K562 (cell line): ENCODE results near the gene ATP5ME. TPM values are rescaled to one million over a fixed set of nuclear protein-coding genes. Genes with fewer than 3 reads are reported as not detected.
A peak's percentile ranks its signal among the peaks of the same experiment; 100 is the strongest.

ENCODE experiments used
- ATAC-seq: fragments of 200-7000 bp; cut with Tn5 transposase; 3 replicates; pipeline ENCODE4 v1.9.1; 2020; ENCODE audit warnings: moderate library complexity
- BruUV-seq: library from RNA; stranded (reverse); fragments of 400-500 nt; replicated peaks from 2 replicates; lab custom pipeline; 2021; lab: Mats Ljungman, UMichigan
- CTCF ChIA-PET: fragments of 300-600 bp; formaldehyde crosslinking; extraction: SDS; loops from one replicate; lab custom pipeline; 2021; ENCODE audit warnings: low intra/inter-chr PET ratio; lab: Yijun Ruan, JAX
- POLR2A ChIA-PET: fragments of 300-600, 350-650 bp; sonication (Branson Sonifier 250); formaldehyde crosslinking; extraction: SDS; loops from one replicate; lab custom pipeline; 2021; ENCODE audit warnings: antibody characterized with exemption, inconsistent platforms; lab: Yijun Ruan, JAX
- DNase-seq, 4 experiments: peaks; one replicate each; pipeline versions ENCODE4 v3.0.0 to v3.0.0-alpha.2; 2011 to 2018; ENCODE audit warnings: low spot score in 3 of 4, mixed read lengths in 3 of 4; ENCODE audit errors: extremely low read depth in 1 of 4
- FAIRE-seq: peaks from 2 replicates; lab custom pipeline; 2011; peaks lifted over from hg19 to GRCh38; lab: Jason Lieb, UNC
- H2AFZ ChIP-seq: 2 replicates; pipeline ENCODE4 v1.6.0; 2011; ENCODE audit warnings: low read depth, low read length, control low read depth, inconsistent platforms
- H3K27ac ChIP-seq: fragments of 200-600 bp; 3 replicates; pipeline ENCODE4 v1.8.0; 2011; ENCODE audit warnings: low read depth, mild to moderate bottlenecking, control low read depth, inconsistent platforms, low read length, moderate library complexity, mixed read lengths; ENCODE audit errors: extremely low read depth
- H3K27me3 ChIP-seq, 2 experiments: fragments of 300-600 bp in 1 of 2; 2 replicates in 1 of 2; 3 replicates in 1 of 2; pipeline versions ENCODE4 v1.6.0 to v1.8.0; 2011; ENCODE audit warnings: inconsistent platforms in 2 of 2, low read length in 2 of 2, mild to moderate bottlenecking in 1 of 2, mixed read lengths in 1 of 2, moderate library complexity in 1 of 2; ENCODE audit not compliant: control insufficient read depth in 2 of 2, insufficient read depth in 2 of 2
- H3K36me3 ChIP-seq: fragments of 300-600 bp; 3 replicates; pipeline ENCODE4 v1.8.0; 2011; ENCODE audit warnings: mild to moderate bottlenecking, low read length, inconsistent platforms; ENCODE audit not compliant: control insufficient read depth, insufficient read depth
- H3K4me1 ChIP-seq, 2 experiments: fragments of 200-600 bp in 1 of 2; replicated peaks in 1 of 2; 2 replicates in 1 of 2; 3 replicates in 1 of 2; pipeline versions ENCODE4 v1.5.1 to v1.8.0; 2011; ENCODE audit warnings: inconsistent platforms in 2 of 2, low read length in 2 of 2, mild to moderate bottlenecking in 1 of 2, mixed read lengths in 1 of 2, moderate library complexity in 1 of 2; ENCODE audit not compliant: control insufficient read depth in 2 of 2, insufficient read depth in 2 of 2
- H3K4me2 ChIP-seq: 2 replicates; pipeline ENCODE4 v1.6.1; 2011; ENCODE audit warnings: low read length, control low read depth, inconsistent platforms, mixed read lengths; ENCODE audit not compliant: insufficient read depth
- H3K4me3 ChIP-seq: fragments of 200-600 bp; sonication (generic), shearing (Covaris generic); 2 replicates; pipeline ENCODE4 v1.5.1; 2016; ENCODE audit warnings: control low read depth, inconsistent platforms
- H3K79me2 ChIP-seq: fragments of 200-600 bp; 3 replicates; pipeline ENCODE4 v1.8.0; 2011; ENCODE audit warnings: low read length, inconsistent platforms; ENCODE audit not compliant: control insufficient read depth, insufficient read depth
- H3K9ac ChIP-seq, 2 experiments: 2 replicates each; pipeline versions ENCODE4 v1.6.0 to v1.6.1; 2011; ENCODE audit warnings: low read depth in 2 of 2, low read length in 2 of 2, control low read depth in 1 of 2, inconsistent platforms in 1 of 2, mild to moderate bottlenecking in 1 of 2, mixed read lengths in 1 of 2; ENCODE audit not compliant: insufficient read depth in 1 of 2
- H3K9me1 ChIP-seq: one replicate; pipeline ENCODE4 v1.6.0; 2011; ENCODE audit warnings: inconsistent platforms, mild to moderate bottlenecking, low read length, moderate library complexity; ENCODE audit not compliant: control insufficient read depth, insufficient read depth
- H3K9me3 ChIP-seq: replicated peaks from 2 replicates; pipeline ENCODE4 v1.5.1; 2011; ENCODE audit warnings: low read depth, low read length, inconsistent platforms; ENCODE audit not compliant: control insufficient read depth, insufficient read depth
- H4K20me1 ChIP-seq: replicated peaks from 2 replicates; pipeline ENCODE4 v1.6.1; 2011; ENCODE audit warnings: low read length, inconsistent platforms, mixed read lengths; ENCODE audit not compliant: control insufficient read depth, insufficient read depth
- HIVEP1 ChIP-seq: fragments of 250-450 bp; sonication (Bioruptor Pico); IDR thresholded peaks from 2 replicates; pipeline ENCODE4 v1.4.0; 2020; ENCODE audit warnings: mild to moderate bottlenecking
- HLTF ChIP-seq: fragments of 450-650 bp; IDR thresholded peaks from 2 replicates; pipeline ENCODE4 v1.6.1; 2016
- KDM5B ChIP-seq: fragments of 200-600 bp; sonication (generic); IDR thresholded peaks from 2 replicates; pipeline ENCODE4 v1.6.1; 2012; ENCODE audit warnings: low read depth, mild to moderate bottlenecking, moderate library complexity, low read length, control low read depth, inconsistent platforms; ENCODE audit not compliant: insufficient replicate concordance
- MAFF ChIP-seq: IDR thresholded peaks from 2 replicates; pipeline ENCODE4 v1.6.1; 2012; ENCODE audit warnings: low read length, improper control_type of control experiment
- MEIS2 ChIP-seq: fragments of 450-650 bp; IDR thresholded peaks from 2 replicates; pipeline ENCODE4 v1.6.1; 2014; ENCODE audit warnings: mild to moderate bottlenecking; ENCODE audit not compliant: partially characterized antibody
- TAL1 ChIP-seq: fragments of 450-650 bp; IDR thresholded peaks from 2 replicates; pipeline ENCODE4 v1.6.1; 2016; ENCODE audit warnings: mild to moderate bottlenecking
- ZC3H4 ChIP-seq: sonication (generic); formaldehyde crosslinking; IDR thresholded peaks from 2 replicates; pipeline ENCODE4 v1.9.0; 2021; ENCODE audit warnings: missing genetic modification reagents, borderline replicate concordance
- ZNF121 ChIP-seq: sonication (generic); formaldehyde crosslinking; conservative IDR thresholded peaks from 2 replicates; pipeline ENCODE4 v1.8.0; 2022; ENCODE audit warnings: missing genetic modification reagents
- WGBS: fragments of 100-300 bp; shearing (Covaris generic); methylation state at CpG from one replicate; pipeline ENCODE4 v1.1.6; 2016; ENCODE audit warnings: low coverage, mixed read lengths; ENCODE audit not compliant: insufficient coverage; ENCODE audit errors: missing lambda C conversion rate; 5-methylcytosine and 5-hydroxymethylcytosine counted together
- in situ Hi-C: fragments of 300-500 bp; cut with MboI; formaldehyde crosslinking; loops from 4 replicates; pipeline ENCODE4 v1.15.0; 2018; ENCODE audit warnings: inconsistent platforms, mixed read lengths
- intact Hi-C: fragments of 100-400 bp; cut with micrococcal nuclease; formaldehyde crosslinking; loops from 2 replicates; pipeline ENCODE4 v1.14.2; 2022
- polyA plus RNA-seq, 8 experiments: library from polyadenylated mRNA; depleted of rRNA in 4 of 8; stranded (reverse) in 5 of 8; unstranded in 3 of 8; fragments of >200 nt; fragmentation: Nextera tagmentation in 2 of 8; fragmentation: Illumina TruSeq in 1 of 8; extraction: Ambion mirVana in 2 of 8; extraction: Trizol in 1 of 8; gene quantifications; 2 replicates each; pipeline versions ENCODE4 v1.2.1 to v1.2.3, GENCODE V29; 2011 to 2014; ENCODE audit warnings: inconsistent platforms in 1 of 8, missing spikeins in 1 of 8
- total RNA-seq, 7 experiments: library from RNA; depleted of rRNA in 6 of 7; stranded (reverse); fragments of >200 nt in 6 of 7; fragmentation: Illumina TruSeq in 2 of 7; extraction: Trizol in 2 of 7; gene quantifications; 2 replicates each; pipeline versions ENCODE4 v1.2.1 to v1.2.3, GENCODE V29; 2011 to 2021; ENCODE audit warnings: low replicate concordance in 1 of 7

Gene ATP5ME
- total and polyA plus RNA-seq, 9 of the 15 experiments (the other 6 are each of a cell fraction or from before 2014, with no cell fraction given), result 509 to 2,480 (median 887) TPM

GRCh38 chr4:707929-708630 is 34.0 kb upstream of the ATP5ME start:
- H3K4me2 ChIP-seq, result no peak overlapping the region
- 59% methylated on average over 6 of the region's 11 CpGs for WGBS
- H3K36me3 ChIP-seq, result peaks cover 19% of the 10 kb centered on the region; the same call in 2 of the 3 replicates
- in situ Hi-C loops, result no loop called here
- no peak overlapping the region for H3K27ac ChIP-seq
- no peaks in the 10 kb centered on the region for H4K20me1 ChIP-seq
- CTCF ChIA-PET, result no interaction called here
- no peak overlapping the region for H3K4me3 ChIP-seq
- H3K9me1 ChIP-seq, result peaks cover 4% of the 10 kb centered on the region
- peaks cover 65% of the 10 kb centered on the region for H3K79me2 ChIP-seq
- POLR2A ChIA-PET, result no interaction called here
- no peak for FAIRE-seq
- no peak for DNase-seq
- no peak for TF ChIP-seq ZC3H4 (CRISPR knock-in tag)
- TF ChIP-seq KDM5B, result no peak
- TF ChIP-seq ZNF121, result no peak
- no peak for TF ChIP-seq HLTF
- TF ChIP-seq MAFF, result no peak
- TF ChIP-seq HIVEP1, result no peak
- no peak for TF ChIP-seq TAL1
- no peak for TF ChIP-seq MEIS2
- peak overlapping the region in 1 of 2 experiments; percentile 73; a peak in 2 of 4 replicates for H3K9ac ChIP-seq
- no peak overlapping the region for H2AFZ ChIP-seq
- intact Hi-C loops, result no loop called here
- peaks cover 11 to 61% of the 10 kb centered on the region in 2 experiments; a peak in 4 of 5 replicates for H3K4me1 ChIP-seq
- H3K27me3 ChIP-seq, result no peaks in the 10 kb centered on the region
- BruUV-seq, result no TSS peak
- no peaks in the 10 kb centered on the region for H3K9me3 ChIP-seq
- ATAC-seq, result no peak
